DMS153 treated with DMSO at 0.1 percent for 48 hours (cell line): ENCODE results near the gene PTPN2.

Experiments
- DNase-seq: peaks from one replicate; lab custom pipeline; 2025; ENCODE audit not compliant: unreplicated experiment; lab: John Stamatoyannopoulos, UW

PTPN2 gene

GRCh38 chr18:12750076-12750714, 133.8 kb downstream of the PTPN2 start:
- DNase-seq, result no peak

- DNase-seq, result no peak
These were observed 134.9 kb downstream of the PTPN2 start for GRCh38 chr18:12749121-12749520.

- DNase-seq, result no peak
These were observed 135.4 kb downstream of the PTPN2 start for GRCh38 chr18:12748671-12749070.

- no peak for DNase-seq
These were observed 136.3 kb downstream of the PTPN2 start for GRCh38 chr18:12747530-12748315.

DNA sequence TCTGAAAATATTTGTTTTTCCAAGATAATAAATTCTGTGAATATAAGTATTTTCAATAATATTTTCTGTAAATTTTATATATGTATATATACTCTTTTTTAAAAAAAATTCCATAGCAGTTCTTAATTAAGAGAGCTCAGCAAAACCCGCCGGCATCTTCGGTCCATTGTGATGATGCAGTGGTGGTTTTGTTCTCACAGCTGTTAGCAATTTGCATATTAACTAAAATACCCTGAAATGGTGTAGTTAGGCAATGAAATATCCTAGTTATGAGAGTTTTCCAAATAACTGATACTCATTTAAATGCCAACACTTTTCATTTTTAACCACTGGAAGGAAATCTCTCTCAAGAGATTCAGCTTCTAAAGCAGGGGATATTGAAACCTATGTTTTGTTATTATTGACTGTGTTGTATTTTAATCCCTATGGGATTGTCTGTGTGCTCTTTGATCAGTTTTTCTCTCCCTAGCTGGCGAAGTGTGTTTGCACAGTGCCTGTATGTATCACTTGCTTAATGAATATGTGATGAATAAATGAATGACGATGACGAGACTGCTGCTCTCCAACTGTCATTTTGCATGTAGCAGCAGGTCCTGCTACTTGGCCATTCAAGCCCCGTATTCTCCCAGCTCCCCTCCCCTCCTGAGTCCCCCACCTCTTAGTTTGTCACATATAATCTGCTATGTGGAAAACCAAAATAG, 138.8 kb downstream of the PTPN2 start:
- no peak for DNase-seq

GRCh38 chr18:12744103-12744502, 139.9 kb downstream of the PTPN2 start:
- DNase-seq, result peak; percentile 0

DNA sequence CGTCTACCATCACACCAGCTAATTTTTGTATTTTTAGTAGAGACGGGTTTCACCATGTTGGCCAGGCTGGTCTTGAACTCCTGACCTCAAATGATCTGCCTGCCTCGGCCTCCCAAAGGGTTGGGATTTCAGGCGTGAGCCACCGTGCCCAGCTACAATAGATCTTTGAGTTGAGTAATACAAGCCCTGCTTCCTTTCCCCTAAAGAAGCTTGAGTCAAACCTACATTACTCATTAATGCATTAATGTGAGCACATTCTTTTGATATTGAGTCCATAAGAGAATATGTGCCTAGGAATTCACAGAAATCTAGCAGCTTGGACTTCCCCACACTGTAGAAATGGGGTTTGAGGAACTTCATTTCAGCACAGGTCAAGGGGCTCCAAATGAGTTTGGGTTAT, 141.6 kb downstream of the PTPN2 start:
- DNase-seq, result no peak
